NCI-H446 treated with DMSO at 0.1 percent for 48 hours (cell line): ENCODE results near the gene LDAH.

Source experiments
- DNase-seq: peaks from one replicate; lab custom pipeline; 2025; lab: John Stamatoyannopoulos, UW

Gene LDAH

GRCh38 chr2:20781656-20782265, 41.1 kb downstream of the LDAH start:
- DNase-seq = no peak

GRCh38 chr2:20771299-20771698, 51.6 kb downstream of the LDAH start:
- no peak for DNase-seq

- DNase-seq = no peak
Observed at GRCh38 chr2:20766798-20767644, 55.9 kb downstream of the LDAH start.

GRCh38 chr2:20766213-20766612, 56.7 kb downstream of the LDAH start:
- no peak for DNase-seq

GRCh38 chr2:20762945-20763683, 59.8 kb downstream of the LDAH start:
- DNase-seq = no peak

- no peak for DNase-seq
Observed at GRCh38 chr2:20759487-20759886, 63.4 kb downstream of the LDAH start.

- no peak for DNase-seq
Observed at GRCh38 chr2:20758997-20759396, 63.9 kb downstream of the LDAH start.

GRCh38 chr2:20757405-20758090, 65.4 kb downstream of the LDAH start:
- no peak for DNase-seq

GRCh38 chr2:20755132-20755800, 67.6 kb downstream of the LDAH start:
- DNase-seq = peak; percentile 1

- no peak for DNase-seq
Observed at GRCh38 chr2:20752293-20752692, 70.6 kb downstream of the LDAH start.

GRCh38 chr2:20747317-20747716, 75.6 kb downstream of the LDAH start:
- no peak for DNase-seq

- DNase-seq = no peak
Observed at GRCh38 chr2:20745924-20746555, 76.9 kb downstream of the LDAH start.

- DNase-seq = no peak
Observed at GRCh38 chr2:20744366-20745335, 78.2 kb downstream of the LDAH start.

GRCh38 chr2:20738772-20739171, 84.1 kb downstream of the LDAH start:
- no peak for DNase-seq

- no peak for DNase-seq
Observed at GRCh38 chr2:20737505-20737904, 85.4 kb downstream of the LDAH start.

GRCh38 chr2:20728114-20728758, 94.7 kb downstream of the LDAH start:
- no peak for DNase-seq

- DNase-seq = no peak
Observed at GRCh38 chr2:20726913-20727312, 96.0 kb downstream of the LDAH start.

- no peak for DNase-seq
Observed at GRCh38 chr2:20725782-20726181, 97.1 kb downstream of the LDAH start.

- DNase-seq = no peak
Observed at GRCh38 chr2:20724500-20725053, 98.3 kb downstream of the LDAH start.
